SHP77 treated with DMSO at 0.1 percent for 48 hours (cell line): ENCODE results near the gene FETUB.

Experiments
- DNase-seq: peaks from one replicate; lab custom pipeline; 2025; lab: John Stamatoyannopoulos, UW

Gene FETUB

GRCh38 chr3:186636536-186636935 lies 3.7 kb upstream of the FETUB start:
- no peak for DNase-seq

DNA sequence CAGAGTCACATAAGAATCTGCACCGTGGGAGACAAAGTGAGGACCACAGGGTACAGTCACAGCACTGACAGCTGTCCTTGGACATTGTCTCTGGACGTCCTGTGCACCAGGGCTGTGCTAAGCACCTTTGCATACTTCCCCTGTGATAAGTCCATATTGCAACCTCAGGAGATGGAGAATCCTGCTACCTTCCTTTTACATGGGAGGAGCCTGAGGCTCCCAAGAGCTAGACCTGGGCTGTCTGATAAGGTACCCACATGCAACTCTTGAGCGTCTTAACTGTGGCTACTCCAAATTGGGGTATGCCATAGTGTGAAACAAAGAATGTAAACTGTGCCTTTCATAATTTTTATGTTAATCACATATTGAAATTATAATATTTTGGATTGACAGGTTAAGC lies 2.5 kb upstream of the FETUB start:
- no peak for DNase-seq

DNA sequence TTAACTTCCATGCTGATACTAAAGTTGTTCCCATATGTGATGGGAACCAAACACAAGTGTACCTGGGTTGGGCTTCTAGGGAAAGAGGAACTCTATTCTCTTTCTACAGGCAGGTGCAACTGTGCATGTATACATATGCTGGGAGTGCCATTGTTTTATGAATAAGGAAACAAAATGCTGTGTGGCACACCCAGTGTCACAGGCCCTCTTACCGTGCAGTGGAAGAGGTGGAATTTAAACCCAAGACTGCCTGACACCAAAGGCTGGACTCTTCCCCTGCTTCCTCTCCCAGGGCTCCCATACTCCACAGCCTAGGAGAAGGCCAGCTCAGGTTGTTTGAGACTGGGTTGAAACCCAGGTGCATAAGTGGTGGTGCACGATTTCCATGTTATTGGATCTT lies 1.9 kb upstream of the FETUB start:
- DNase-seq = no peak

- DNase-seq = no peak
These were observed 247 bp downstream of the FETUB start for GRCh38 chr3:186640473-186640818.

DNA sequence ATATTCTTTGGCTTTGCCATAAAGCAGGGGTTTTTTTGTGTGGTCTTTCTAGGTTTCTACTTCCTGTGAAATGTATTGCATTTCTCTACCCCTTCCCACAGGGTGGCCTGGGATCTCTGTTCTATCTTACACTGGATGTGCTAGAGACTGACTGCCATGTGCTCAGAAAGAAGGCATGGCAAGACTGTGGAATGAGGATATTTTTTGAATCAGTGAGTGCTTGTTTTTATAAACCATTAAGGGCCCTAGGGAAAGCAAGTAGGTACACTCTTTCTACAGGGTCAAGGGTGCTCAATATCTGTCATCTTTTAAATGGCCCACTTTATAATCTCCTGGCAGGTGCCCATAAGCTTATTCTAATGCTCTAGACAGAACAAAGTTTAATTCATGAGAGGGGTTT lies 730 bp downstream of the FETUB start:
- DNase-seq = no peak

GRCh38 chr3:186642014-186642413 lies 1.8 kb downstream of the FETUB start:
- no peak for DNase-seq

DNA sequence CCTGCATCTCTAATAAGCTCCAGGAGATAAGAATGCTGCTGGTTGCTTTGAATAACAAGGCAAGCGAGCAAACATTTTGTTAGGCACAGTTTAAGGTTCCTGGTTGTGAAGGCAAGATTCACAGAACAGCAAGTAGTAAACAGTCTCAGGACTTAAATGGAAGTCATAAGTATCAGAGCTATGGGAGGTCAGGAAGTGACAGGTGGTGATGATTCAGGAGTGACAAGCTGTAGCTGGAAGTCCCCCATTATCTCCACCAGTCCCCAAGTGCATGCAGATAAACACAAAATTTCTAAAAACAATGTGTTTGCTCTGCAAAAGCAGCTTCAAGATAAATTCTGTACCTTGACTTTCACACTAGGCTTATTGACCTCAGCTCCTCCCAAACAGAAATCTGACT lies 3.3 kb downstream of the FETUB start:
- DNase-seq = no peak

DNA sequence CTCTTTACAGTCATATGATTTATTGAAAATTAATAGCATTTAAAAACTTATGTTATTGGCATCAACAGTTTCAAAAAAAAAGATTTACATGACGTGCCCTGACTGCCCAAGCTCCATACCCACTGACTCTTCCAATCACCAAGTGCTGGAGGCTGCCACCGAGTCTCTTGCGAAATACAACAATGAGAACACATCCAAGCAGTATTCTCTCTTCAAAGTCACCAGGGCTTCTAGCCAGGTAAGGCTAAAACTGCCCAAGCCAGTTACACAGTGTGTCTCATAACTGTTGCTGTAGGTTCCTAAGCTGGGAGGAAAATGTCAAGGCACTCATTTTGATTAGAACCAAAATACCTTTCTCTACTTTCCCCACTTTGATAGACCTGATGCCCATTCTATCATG lies 4.5 kb downstream of the FETUB start:
- DNase-seq = no peak

DNA sequence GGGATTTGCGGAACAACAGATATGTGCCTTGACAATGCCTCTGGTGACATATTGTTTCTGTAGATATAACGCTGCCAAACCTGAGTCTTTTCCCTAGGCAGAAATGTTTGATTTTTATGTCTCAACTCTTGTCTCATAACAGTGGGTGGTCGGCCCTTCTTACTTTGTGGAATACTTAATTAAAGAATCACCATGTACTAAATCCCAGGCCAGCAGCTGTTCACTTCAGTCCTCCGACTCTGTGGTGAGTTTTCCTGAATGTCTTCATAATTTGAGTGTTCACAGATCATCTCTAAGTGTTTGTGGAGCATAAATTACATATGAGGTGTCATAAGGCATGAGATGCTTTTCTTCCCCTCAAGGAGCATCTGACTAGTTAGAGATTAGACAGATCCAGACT lies 5.9 kb downstream of the FETUB start:
- DNase-seq = no peak

GRCh38 chr3:186646841-186647240 lies 6.6 kb downstream of the FETUB start:
- DNase-seq = no peak

GRCh38 chr3:186648851-186649250 lies 8.7 kb downstream of the FETUB start:
- DNase-seq = no peak

GRCh38 chr3:186651678-186652215 lies 11.5 kb downstream of the FETUB start:
- no peak for DNase-seq

DNA sequence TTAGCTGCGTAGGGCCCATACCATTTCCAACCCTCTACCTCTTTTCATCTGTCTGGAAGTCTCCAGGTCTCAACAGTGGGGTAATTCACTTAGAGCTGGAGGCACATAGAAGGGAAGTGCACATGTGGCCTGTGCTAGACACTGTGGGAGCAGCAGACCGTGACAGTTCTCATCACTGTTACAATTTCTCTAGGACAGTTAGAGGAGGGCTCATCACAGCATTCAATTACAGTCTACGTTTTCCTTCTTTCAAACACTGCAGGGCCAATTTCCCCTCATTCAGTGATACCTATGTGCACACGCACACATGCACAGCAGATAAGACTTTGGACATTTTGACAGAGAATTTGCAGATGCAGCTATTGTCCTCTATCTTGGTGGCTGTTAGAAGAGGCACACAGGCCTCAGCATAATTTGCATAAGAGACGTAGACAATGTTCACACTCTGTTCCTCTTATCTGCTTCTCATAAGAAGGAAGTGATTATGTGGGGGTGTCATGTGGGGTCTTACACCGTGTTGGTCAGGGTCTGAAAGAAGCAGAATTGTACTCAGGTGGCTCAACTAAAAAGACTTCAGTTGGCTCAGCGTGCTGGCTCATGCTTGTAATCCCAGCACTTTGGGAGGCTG lies 13.0 kb downstream of the FETUB start:
- DNase-seq = no peak

GRCh38 chr3:186653984-186654383 lies 13.8 kb downstream of the FETUB start:
- DNase-seq = no peak

DNA sequence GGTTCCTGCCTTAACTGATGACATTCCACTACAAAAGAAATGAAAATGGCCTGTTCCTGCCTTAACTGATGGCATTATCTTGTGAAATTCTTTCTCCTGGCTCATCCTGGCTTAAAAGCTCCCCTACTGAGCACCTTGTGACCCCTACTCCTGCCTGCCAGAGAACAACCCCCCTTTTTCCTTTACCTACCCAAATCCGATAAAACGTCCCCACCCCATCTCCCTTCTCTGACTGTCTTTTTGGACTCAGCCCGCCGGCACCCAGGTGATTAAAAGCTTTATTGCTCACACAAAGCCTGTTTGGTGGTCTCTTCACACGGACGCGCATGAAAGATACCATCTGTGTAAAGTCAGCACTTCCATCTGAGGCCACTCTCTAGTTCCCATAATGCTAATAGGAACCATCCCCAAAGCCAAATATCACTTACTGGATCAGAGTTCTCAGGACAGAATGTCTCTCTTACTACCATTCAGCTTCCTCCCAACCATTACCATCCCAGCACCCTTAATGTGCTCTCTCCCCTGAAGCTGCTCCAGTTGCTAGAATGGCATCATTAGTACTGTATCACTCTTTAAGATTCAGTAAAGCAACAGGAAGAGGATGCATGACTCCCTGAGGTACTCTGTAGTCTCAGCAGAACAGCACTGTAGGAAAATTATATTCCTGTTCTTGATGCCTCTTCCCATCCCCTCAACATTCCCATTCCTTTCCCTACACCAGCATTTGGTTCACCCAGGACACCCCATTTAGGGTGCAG lies 23.3 kb downstream of the FETUB start:
- DNase-seq = no peak

- DNase-seq = no peak
These were observed 23.9 kb downstream of the FETUB start for GRCh38 chr3:186664119-186664495.

GRCh38 chr3:186664506-186664905 lies 24.3 kb downstream of the FETUB start:
- no peak for DNase-seq

- no peak for DNase-seq
These were observed 25.5 kb downstream of the FETUB start, which contains the start of gene HRG for GRCh38 chr3:186665625-186666188. HRG (plus strand) TSS chr3:186666014; CDS start chr3:186666032, 18 bp downstream.

- DNase-seq = no peak
These were observed 28.2 kb downstream of the FETUB start for GRCh38 chr3:186668426-186668825.

- DNase-seq = no peak
These were observed 29.3 kb downstream of the FETUB start for GRCh38 chr3:186669378-186670084.

GRCh38 chr3:186670155-186670554 lies 30.0 kb downstream of the FETUB start:
- no peak for DNase-seq

- no peak for DNase-seq
These were observed 30.9 kb downstream of the FETUB start for GRCh38 chr3:186671051-186671450.

- DNase-seq = no peak
These were observed 38.4 kb downstream of the FETUB start for GRCh38 chr3:186678604-186679003.
